HPDE6-E6E7 (cell line): ENCODE measurements around the gene CHRNB1.

ENCODE experiments used
- DNase-seq: peaks from one replicate; pipeline ENCODE4 v3.0.0; 2011; ENCODE audit warnings: missing footprints; ENCODE audit errors: extremely low spot score

CHRNB1 gene

DNA sequence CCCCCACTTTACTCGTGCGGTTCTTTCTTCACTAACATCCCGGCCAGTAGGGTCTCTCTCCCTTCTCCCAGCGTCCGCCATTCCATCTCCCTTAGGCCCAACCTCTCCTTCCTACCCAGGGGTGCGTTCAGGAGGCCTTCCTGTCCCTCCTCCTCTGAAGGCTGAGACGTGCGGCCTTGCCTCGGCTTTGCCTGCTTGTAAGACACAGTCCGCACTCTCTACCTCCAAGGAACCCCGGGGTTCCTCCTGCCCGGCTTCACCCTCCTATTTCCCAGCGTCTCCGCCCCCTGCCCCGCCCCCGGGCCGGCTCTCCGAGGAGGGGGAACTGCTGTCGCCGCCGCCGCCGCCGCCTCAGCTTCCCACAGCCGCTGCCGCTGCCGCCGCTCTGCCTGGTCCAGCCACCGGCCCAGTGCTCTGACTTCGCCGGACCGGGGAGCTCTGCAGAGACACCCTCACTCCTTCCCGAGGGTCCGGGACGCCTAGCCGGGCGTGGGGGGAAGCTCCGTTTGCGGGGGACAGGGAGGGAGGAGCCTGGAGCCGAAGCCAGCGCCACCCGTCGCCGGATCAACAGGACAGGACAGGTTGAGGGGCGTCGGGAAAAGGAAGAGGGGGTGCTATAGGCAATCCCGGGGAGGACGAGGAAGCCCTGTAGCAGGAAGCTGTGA is 6.8 kb upstream of the CHRNB1 start:
- no peak for DNase-seq

DNA sequence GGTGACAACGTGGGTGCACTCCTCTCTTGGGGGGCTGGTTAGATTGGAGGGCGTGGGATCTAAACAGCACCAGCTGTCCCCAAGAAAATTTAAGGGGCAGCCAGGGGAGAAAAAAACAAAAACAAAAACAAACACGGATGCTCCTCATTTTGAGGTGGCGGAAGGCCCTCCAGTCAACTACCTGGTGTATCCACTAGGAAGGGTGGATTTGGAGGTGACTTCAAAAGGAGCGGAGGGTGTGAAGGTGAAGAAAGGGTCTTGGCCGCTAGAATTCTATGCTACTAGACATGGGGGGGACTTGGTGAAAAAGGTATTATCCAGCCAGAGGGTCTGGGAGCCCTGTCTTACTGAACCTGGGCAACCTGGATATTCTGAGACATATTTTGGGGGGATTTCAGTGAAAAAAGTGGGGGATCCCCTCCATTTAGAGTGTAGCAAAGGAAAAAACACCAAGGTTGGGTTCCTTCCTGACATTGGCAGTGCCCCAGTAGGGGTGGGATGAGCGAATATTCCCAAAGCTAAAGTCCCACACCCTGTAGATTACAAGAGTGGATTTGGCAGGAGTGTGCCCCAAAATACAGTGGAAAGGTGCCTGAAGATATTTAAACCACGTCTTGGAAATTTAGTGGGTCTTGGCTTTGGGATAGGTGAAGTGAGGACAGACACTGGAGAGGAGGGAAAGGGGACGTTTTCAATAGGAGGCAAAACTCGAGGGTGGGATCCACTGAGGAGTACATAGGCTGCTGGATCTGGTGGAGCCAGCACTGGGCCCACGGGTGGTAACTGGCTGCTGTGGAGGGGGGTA is 6.0 kb upstream of the CHRNB1 start:
- no peak for DNase-seq

DNA sequence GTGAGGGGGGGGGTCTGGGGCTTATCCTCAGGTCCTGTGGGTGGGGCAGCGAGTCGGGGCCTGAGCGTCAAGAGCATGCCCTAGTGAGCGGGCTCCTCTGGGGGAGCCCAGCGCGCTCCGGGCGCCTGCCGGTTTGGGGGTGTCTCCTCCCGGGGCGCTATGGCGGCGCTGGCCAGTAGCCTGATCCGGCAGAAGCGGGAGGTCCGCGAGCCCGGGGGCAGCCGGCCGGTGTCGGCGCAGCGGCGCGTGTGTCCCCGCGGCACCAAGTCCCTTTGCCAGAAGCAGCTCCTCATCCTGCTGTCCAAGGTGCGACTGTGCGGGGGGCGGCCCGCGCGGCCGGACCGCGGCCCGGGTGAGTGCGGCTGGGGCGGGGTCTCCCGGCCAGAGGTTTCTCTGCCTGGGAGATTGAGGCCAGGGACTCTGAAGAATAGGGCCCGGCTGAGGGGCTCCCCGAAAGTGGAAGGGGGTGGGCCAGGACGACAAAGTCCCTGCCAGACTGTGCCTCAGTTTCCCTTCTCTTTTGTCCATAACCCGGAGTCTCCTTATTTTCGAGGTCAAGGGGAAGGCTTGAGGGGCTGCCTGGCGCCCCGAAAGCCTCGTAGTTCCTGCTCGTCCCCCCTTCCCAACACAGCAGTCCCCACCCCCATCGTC is 5.3 kb upstream of the CHRNB1 start, which contains the start of gene FGF11:
Gene FGF11 (plus strand): TSS at position 51 of the 651 bp plus-strand sequence. CDS start 109 bp downstream, at position 160.
- DNase-seq = no peak

DNA sequence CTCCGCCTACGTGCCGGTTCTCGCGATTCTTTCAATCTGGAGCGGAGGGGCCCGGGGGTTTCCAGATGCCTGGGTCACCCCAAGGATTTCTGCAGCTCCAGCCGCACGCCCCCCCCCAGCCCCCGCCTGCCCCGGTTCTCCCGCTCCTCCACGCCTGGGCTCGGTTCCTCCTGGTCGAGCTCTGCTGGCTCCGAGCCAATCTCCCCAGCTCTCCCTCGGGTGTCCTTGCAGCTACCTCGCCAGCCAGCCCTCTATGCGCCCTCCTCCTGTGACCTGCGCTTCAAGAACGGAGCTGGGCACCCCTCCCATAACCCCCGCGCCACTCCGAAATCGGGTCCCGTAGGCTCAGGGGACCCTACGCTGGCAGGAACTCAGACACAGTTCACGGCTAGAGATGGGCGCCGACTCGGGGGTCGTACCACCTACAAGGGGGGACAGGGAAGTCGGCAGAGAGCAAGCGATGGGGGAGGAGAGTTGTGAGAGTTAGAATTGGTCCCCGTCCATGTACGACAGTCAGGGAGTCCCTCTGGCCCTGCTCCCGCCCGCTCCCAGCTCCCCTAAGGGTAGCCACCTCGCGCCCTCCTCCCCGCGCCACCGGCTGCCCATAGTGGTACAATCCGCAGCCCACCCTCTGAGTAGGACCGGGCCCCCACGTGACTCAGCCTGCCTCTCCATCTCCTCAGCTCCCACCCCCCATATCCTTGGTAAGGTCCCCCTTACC is 4.6 kb upstream of the CHRNB1 start:
- DNase-seq = no peak

DNA sequence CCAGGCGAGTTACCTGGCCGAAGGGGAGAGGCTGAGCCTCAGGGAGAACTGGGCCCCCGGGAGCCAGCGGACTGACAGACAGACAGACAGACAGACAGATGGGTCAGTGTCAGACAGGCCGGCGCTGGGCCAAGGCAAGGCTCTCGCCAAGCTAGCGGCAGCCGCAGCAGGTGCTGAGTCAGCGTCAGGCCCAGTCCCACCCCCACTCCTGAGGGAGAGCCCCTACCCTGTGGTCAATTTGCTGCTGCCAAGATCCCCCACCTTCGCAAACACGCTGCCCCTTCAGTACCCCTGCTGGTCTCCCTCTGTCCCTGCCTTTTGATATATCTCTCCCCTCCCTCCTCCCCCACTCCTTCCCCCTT is 4.0 kb upstream of the CHRNB1 start:
- no peak for DNase-seq

DNA sequence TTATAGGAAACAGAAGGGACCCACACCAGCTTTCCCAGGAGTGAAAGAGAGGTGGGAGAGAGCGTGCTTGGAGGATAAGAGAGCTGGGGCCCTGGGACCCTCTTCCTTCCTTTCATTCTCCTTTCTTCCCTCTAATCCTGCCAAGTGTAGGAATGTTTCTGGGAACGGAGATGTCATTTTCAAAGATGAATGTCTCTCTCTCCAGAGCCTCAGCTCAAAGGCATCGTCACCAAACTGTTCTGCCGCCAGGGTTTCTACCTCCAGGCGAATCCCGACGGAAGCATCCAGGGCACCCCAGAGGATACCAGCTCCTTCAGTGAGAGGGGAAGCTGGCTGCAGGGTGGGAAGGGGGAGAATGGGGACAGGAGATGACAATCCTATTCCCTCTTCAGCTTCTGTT is 3.6 kb upstream of the CHRNB1 start:
- DNase-seq = no peak

DNA sequence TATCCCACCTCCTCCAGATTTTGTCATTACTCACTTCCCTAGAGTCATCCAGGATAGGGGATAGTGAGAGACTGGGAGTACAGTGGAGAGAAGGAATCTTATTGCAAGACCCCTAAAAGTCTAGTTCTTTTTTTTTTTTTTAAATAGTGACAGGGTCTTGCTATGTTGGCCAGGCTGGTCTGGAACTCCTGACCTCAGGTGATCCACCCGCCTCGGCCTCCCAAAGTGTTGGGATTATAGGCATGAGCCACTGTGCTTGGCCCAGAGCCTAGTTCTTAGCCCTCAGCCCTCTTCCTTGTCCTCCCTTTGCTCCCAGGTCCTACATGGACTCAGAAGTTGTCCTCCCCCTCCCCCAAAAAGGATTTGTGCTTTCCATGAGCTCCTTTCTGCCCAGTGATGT is 2.7 kb upstream of the CHRNB1 start:
- DNase-seq = no peak

DNA sequence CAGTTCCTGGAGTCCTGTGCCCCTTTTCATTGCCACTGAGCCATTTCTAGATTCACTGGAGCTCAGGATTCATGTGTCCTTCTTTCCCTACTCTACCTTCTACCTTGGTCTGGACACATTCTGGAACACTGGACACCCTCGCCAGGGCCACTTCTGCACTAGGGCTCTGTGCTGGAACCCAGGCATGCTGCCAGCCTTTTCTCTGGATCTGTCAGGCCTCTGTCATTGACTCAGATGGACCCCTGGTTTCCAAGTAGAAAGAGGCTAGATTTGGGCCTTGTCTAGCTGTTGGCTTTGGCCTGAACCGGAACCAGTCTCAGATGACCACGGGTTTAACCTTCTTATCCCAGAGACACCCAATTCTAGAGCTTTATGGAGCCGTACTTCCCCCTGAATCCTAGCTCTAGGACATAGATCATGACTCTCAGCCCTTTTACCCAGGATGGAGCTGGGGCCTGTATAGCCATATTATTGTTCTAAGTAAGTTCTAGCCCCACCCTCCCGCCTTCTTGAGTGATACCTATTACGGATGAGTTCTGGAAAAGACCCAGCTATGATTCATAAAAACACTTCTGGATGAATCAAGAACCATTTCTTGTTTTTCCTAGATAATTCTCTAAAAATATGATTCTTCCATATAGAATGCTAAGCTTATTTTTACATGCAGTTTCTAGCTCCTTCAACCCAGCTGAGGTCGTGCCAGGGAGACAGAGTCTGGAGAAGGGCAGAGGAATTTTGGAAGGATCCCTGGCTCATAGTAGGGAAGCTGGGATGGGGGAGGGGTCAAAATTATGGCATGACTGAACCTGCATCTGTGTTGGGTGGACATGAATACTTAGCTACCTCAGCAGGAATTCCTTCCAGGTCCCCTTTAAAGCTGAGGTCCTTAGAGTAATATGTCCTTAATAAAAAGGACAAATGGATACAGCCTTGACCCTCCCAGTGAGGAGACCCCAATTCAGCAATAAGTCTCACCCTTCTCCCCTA is 1.1 kb upstream of the CHRNB1 start:
- DNase-seq = no peak

DNA sequence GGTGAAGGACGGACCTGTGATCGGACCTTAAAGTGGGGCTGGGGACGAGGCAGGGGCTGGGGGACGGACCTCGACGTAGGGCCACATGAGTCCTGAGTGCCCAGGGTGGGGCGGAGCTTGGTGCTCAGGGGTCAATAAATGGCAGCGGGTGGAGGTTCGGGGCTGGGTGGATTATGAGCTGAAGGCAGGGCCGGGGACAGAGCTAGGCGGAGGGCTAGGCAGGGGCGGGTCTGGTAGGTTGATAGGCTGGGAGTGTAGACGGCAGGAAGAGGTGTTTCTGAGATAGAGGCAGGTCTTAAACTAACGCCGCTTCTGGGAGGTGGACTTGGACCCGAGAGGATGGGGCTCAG is 733 bp downstream of the CHRNB1 start:
- no peak for DNase-seq

DNA sequence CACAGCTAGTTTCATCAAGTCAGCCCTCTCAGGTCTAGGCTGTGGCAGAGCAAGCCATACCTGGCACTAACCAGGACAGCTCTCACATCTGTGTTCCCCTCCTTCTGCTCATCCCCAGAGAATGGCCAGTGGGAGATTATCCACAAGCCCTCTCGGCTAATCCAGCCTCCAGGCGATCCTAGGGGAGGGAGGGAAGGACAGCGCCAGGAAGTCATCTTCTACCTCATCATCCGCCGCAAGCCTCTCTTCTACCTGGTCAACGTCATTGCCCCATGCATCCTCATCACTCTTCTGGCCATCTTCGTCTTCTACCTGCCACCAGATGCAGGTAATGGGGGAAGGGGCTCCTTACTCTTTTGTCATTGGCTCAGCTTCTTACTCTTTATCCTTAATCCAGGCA is 3.6 kb downstream of the CHRNB1 start:
- DNase-seq = no peak

DNA sequence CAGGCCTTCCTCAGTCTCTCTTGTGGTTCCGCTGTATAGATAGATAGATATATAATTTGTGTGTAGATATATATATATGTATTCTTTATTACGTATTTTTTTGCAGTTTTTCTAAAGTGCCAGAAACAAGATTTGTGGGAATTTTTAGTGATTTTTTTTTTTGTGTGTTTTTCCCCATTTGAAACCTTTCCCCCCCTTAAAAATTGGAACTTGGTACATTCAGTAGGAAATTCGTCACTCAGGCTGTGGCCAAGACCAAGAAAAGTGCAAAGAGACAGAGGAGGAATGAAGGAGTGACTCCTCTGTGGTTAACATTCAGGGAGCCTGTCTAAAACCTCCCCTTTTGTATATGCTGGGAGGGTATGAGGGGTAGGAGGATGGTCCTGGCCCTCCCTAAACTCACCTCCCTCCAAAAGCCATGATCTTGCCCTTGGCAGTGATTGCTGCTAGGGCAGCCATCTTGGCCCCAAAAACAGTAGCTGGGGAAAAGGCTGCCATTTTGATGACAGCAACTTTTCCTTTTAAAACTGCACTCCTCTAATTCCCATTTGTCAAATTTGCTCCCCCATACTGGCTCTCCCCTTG is 15.2 kb downstream of the CHRNB1 start:
- DNase-seq = no peak

DNA sequence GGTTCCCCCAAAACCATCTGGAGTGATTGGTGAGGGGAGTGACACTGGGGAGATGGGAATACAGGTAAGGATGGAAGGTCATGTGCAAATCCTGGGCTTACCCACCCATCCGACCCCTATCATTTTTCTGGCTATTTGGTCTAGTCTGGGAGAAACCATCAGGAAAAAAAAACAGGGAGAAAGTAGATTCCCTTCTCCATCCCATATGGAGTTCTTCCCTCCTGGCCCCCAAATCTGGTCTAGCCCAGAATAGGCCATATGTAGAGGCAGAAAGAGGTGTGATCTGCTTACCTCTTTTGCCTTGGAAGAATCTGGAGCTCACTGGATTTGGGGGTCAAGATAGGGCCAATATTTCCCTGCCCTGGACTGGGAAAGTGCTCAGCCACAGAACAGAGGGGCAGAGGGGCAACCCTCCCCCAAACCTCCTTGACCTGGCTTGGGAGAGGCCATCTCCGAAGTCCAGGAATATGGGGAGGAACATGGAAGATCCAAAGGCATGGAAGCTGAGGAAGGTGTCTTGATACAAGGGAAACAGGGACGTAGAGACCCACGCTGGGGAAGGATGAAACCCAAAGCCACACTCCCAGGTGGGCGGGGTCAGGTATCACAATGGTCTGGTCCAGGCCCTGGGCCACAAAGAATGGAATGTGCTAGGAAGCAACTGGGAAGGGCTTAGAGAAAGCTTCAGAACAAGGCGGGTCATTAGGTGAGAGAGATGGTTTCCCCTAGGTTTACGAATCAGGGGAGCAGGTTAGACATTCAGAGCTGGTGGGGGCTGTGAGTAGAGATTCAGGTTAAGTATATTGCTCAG is 16.2 kb downstream of the CHRNB1 start:
- DNase-seq = no peak

DNA sequence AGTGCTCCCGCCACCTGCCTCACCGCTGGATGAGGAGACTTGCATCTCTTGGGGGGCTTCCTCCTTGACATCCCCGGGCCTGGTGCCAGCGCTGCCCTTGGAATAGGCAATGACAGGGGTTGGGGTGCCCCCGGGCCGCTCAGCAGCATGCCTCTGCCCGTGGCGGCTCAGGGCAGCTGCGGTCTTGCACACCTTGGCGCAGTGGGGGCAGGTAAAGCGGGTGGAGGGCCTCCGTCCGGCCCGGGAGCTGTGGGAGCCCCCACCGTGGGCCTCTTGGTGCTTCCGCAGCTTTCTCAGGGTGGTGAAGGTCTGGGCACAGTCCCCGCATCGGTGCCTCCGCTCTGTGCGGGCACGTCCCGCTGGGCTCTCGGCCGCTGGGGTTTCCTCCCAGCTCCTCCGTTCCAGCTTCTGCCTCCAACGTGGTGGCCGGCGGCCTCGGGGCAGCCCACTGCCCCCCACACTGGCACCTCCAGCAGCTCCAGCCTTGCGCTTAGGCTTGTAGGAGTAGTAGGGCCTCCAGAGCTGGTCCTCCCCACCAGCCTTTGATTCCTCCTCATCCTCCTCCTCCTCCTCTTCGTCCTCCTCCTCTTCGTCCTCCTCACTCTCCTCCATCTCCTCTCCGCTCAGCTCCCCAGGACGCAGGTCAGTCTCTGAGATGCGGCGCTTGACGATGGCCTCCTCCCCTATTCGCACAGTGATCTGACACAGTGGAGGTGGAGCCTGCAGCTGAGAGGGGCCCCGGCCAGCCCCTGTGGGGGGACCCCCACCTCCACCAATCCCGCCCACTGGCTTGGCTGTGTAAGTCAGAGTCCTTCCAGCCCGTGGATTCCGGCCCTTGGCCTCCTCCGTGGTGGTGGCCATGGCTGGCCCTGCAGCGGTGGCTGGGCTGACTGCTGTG is 17.9 kb downstream of the CHRNB1 start:
- no peak for DNase-seq

DNA sequence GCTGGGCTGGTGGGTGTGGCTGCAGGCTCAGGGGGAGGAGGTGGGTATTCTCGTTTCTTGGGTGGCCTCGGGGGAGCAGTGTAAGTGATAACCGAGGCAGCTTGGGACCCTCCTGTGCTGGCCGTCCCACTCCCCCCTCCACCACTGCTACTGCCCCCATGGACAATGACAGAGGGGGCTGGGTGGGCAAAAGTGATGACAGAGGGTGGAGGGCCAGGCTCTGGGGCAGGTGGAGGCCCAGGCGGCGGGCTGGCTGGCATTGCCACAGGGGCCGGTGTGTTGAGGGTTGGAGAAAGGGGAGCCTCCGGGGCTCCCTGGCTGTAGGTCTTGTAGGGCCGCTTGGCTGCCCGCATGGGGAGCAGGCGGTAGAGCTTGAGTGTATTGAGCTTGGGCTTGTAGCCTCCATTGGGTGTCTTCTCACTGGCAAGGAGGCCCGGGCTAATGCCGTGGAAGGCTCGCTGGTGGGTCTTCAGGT is 18.5 kb downstream of the CHRNB1 start:
- no peak for DNase-seq

DNA sequence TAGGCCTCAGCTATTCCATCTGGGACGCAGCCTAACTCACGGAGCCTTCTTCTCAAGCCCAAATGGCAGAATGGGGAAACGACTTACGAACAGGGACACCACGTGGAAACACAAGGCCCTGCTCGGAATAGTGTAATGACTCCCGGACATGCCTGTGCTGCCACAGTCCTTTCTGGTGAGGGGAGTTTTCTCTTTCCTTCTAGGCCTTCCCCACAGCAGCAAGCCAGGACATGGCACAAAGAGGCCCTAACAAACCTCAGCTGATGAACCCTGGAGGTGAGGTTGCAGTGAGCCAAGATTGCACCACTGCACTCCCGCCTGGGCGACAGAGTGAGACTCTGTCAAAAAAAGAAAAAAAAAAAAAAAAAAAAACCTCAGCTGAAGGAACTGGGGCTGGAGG is 19.2 kb downstream of the CHRNB1 start:
- no peak for DNase-seq

DNA sequence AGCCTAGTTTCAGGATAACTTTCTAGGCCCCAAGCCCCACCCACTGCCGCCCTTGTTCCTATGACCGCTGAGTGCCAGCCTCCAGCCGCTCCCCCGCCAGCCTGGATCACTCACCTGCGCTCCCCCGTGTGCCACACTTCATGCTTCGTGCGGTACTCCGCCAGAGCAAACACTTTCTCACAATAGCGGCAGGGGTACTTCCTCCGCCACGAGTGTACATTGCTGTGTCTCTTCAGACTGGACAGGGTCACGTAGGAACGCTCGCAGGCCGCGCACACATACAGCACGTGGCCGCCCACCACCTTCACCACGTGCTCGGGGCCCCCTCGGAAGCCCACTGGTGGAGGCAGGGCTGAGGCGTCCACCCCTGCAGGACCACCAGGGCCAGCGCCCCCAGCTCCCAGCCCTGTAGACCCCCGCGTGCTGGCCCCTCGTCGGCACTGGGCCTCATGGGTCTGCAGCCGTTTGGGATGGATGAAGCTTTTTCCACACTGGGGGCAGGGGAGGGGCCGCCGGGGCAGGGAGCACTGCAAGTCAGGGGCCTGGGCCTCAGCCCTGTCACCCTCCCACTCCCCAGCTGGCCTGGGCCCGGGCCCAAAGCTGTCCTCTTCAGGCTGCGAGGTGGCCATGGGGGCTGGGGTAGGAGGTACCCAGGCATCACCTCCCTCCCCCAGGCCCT is 20.9 kb downstream of the CHRNB1 start:
- DNase-seq = no peak

DNA sequence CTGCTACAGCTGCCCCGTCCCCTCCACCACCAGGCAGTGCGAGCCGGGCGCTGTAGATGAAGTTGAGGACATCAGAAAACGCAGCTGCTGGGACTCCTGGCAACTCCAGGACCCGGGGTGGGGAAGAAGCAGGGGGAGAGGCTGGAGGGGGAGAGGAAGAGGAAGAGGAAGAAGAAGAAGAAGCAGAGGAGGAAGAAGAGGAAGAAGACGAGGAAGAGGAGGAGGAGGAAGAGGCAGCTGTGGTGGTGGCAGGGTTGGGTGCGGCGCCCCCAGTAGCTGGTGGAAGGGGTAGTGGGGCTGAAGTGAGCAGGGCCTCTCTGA is 21.4 kb downstream of the CHRNB1 start:
- no peak for DNase-seq

DNA sequence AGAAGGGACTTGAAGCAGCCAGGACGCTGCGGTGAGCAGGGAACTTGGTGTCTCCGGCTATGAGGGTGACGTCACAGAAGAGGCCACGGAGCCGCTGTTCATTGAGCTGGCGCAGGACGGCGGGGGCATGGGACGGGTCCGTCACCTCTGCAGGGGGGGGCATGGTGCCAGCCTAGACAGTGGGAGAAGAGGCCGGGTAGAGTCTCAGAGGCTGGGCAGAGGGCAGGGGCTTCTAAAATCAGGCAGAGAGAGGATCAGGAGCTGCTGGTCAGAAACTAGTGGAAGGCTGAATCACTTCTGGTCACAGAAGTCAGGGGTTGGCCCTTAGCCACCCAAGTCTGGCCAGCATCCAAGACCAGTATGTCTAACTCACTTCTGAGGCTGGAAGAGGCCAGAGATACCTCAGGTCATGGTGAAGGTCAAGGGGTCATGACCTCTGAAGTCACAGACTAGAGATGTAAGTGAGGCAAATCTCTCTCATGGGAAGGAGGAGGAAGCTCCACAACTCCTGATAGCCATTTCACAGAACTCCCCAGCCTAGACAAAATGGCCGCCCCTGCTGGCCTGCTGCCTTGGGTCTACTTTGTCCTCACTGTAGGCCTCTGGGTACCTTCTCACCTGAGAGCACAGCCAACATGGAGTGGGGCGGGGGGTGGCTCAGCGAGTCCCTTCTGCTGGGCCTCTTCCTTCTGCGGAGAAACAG is 21.9 kb downstream of the CHRNB1 start:
- DNase-seq = no peak
